GM12874 (cell line): ENCODE results near the gene SDR42E2.

ENCODE experiments used
- TF ChIP-seq, protein P1 (sequence below): IDR thresholded peaks from 2 replicates; pipeline ENCODE4 v1.5.1; 2011; ENCODE audit warnings: low read depth, mild to moderate bottlenecking, control low read depth, low read length, moderate library complexity; ENCODE audit not compliant: insufficient read depth

SDR42E2 gene

GRCh38 chr16:22144520-22144919 is 17.8 kb upstream of the SDR42E2 start:
- TF ChIP-seq, protein P1, sequence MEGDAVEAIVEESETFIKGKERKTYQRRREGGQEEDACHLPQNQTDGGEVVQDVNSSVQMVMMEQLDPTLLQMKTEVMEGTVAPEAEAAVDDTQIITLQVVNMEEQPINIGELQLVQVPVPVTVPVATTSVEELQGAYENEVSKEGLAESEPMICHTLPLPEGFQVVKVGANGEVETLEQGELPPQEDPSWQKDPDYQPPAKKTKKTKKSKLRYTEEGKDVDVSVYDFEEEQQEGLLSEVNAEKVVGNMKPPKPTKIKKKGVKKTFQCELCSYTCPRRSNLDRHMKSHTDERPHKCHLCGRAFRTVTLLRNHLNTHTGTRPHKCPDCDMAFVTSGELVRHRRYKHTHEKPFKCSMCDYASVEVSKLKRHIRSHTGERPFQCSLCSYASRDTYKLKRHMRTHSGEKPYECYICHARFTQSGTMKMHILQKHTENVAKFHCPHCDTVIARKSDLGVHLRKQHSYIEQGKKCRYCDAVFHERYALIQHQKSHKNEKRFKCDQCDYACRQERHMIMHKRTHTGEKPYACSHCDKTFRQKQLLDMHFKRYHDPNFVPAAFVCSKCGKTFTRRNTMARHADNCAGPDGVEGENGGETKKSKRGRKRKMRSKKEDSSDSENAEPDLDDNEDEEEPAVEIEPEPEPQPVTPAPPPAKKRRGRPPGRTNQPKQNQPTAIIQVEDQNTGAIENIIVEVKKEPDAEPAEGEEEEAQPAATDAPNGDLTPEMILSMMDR = no peak

DNA sequence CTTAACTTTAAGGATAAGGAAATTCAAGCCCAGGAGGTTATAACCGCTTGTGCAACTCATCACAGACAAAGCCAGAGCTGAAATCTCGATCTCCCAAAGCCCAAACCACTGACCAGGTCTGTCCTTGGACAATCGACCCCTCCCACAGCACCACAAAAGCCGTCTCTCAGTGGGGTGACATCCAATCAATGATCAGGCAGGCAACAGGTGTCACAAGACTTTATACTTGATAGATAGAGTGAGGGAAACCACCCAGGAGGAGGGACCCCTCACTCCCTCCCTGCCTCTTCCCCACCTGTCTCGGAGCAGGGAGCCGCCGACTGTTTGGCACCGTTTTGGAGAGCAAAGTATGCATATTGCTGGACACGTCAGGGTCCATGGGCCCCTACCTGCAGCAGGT is 14.5 kb upstream of the SDR42E2 start:
- TF ChIP-seq, protein P1 = no peak

DNA sequence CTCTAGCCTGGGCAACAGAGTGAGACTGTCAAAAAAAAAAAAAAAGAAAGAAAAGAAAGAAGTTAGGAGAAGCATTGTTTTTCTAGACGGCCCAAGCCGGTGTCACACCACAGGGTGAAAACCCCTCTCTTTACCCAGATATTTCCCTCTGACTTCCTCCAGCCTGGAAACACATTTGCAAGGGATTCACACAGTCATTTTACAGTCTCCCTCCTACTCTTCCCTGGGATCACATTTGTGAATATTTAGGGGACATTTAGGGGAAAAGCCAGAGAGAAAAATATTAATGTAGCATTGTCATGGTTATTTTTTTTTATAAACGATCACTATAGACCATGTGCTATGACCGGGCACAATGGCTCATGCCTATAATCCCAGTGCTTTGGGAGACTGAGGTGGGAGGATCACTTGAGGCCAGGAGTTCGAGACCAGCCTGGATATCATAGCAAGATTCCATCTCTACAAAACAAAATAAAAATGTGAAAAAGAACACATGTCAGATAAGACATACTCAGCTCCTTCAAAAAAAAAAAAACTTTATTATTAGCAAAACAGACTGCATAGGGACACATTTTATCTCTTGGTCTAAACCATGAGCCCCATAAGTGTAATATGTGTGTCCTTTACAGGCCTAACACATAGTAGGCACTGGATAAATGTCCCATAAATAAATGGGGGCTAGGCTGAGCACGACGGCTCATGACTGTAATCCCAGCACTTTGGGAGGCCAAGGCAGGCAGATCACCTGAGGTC is 10.9 kb upstream of the SDR42E2 start:
- TF ChIP-seq, protein P1 = no peak

DNA sequence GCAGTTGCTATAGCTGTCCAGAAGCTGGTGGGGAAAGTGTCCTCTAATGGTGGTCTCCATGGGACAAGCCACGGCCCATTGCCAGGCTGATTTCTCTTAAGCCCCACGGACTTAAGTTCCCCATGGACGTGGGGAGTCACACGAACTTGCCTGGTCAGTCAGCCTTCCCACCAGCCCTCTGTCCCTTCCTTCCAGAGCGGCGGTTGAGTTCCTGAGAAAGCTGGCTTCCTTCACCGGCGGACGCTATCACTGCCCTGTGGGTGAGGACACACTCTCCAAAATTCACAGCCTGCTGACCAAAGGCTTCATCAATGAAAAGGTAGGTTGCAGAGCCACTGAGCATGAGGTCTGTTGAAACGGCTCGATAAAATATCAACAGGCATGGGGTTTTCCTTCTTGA is 10.0 kb upstream of the SDR42E2 start:
- TF ChIP-seq, protein P1 = no peak

GRCh38 chr16:22161401-22161800 is 905 bp upstream of the SDR42E2 start:
- TF ChIP-seq, protein P1 = no peak

- TF ChIP-seq, protein P1 = no peak
Measured at GRCh38 chr16:22162656-22163009, 327 bp downstream of the SDR42E2 start.

- TF ChIP-seq, protein P1 = no peak
Measured at GRCh38 chr16:22163806-22164205, 1.5 kb downstream of the SDR42E2 start.

GRCh38 chr16:22164482-22164881 is 2.2 kb downstream of the SDR42E2 start:
- TF ChIP-seq, protein P1 = no peak
